Measurements from ENCODE around the gene TMEM120A.

Gene TMEM120A

DNA sequence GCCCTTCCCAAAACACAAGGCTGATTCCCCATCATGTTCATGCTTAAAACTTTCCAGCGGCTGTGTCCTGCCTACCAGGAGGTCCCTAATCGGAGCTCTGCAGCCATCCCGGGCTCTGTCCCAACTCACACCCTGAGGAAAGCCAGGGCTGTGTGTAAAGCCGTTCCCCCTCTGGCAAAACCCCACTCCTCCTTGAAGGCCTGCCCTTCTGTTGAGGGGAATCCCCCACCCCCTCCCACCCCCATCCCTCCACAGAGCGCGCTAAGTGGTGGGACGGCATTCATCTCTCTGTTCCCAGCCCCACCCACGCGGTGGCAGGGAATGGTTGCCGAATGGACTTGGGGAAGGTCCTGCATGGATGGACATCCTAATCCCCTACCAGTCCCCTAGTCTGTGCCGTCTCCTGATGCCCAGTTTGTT, 667 bp upstream of the TMEM120A start:
- DNase-seq (ENCODE audit: low read depth): no peak
- TF ChIP-seq, protein P1, sequence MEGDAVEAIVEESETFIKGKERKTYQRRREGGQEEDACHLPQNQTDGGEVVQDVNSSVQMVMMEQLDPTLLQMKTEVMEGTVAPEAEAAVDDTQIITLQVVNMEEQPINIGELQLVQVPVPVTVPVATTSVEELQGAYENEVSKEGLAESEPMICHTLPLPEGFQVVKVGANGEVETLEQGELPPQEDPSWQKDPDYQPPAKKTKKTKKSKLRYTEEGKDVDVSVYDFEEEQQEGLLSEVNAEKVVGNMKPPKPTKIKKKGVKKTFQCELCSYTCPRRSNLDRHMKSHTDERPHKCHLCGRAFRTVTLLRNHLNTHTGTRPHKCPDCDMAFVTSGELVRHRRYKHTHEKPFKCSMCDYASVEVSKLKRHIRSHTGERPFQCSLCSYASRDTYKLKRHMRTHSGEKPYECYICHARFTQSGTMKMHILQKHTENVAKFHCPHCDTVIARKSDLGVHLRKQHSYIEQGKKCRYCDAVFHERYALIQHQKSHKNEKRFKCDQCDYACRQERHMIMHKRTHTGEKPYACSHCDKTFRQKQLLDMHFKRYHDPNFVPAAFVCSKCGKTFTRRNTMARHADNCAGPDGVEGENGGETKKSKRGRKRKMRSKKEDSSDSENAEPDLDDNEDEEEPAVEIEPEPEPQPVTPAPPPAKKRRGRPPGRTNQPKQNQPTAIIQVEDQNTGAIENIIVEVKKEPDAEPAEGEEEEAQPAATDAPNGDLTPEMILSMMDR (IDR thresholded peaks at IDR 0.05; ENCODE audit: low read depth, low read length, missing control alignments): no peak
- in situ Hi-C loops (cut with HindIII; ENCODE audit: low sequenced_read_pairs): no loop called here

DNA sequence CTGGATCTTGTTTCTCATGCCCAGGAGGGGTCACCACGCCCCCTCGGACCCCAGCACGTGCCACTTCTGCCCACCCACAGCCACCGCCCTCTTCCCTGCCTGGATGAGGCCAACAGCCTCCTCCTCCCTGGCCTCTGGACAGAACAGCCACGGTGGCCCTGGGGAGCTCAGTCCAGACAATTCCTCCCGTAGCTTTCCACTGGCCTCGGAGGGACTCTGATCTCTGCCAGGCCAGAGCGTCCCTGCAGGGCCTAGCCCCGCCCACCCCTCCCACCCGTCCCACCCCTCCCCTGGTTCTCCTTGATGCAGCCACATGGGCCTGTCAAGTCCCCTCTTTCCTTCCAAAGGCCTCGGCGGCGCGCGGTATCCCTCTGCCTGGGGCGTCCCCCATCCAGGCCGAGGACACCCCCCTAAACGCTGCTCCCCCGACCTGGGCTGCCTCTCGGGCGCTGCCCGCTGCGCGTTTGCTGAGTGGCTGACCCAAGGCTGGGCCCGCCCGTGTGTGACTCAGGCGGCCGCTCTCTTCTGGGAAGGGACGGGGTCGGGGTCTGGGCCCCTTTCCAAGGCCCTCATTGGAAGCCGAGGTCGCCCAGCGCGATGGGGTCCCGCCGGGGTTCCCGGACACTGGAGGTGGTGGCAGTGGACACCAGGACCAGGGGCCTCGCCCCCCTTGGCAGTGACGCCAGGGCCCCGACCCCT, 557 bp downstream of the TMEM120A start:
- in situ Hi-C loops (cut with HindIII; ENCODE audit: low sequenced_read_pairs): no loop called here
- TF ChIP-seq, protein P1 (IDR thresholded peaks at IDR 0.05; ENCODE audit: low read depth, low read length, missing control alignments): no peak
- peak overlapping the region; percentile 68 for H3K4me3 ChIP-seq (ENCODE audit: low read depth, low read length)
- peak; percentile 26 for DNase-seq (ENCODE audit: low read depth)

More for the DNA sequence above, 667 bp upstream of the TMEM120A start:
- peak overlapping the region; percentile 68 for H3K4me3 ChIP-seq (ENCODE audit: low read depth, low read length)

DNA sequence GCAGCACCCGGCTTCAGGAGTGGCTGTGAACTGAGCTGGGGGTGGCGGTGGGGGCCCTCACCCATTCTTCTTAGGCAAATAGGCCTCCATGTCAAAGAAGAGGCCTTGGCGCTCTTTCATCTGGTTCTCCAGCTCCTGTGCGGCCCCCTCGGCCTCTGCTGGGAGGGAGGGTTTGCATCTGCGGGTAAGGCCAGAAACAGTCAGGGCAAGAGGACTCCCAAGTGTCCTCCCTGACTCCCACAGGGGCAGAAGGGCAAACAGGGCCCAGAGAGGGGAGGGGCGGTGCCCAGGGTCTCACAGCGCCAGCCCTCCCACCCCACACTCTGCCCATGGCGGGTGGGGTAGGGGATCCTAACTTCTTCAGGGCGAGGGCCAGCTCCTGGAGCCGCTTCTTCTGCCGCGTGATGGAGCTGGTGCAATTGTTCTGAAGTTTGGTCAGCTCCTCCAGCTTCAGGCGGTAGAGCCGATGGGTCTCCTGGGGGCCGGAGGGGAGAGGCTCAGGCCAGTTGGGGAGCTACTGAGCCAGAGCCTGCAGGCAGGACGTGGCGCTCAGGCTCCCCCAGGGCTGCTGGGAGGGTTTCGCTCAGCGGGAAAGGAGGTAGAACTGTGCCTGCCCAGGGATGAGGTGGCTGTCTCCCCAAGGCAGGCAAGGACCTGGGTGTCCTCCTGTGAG, 2.2 kb downstream of the TMEM120A start:
- H3K4me3 ChIP-seq (ENCODE audit: low read depth, low read length): no peak overlapping the region
- in situ Hi-C loops (cut with HindIII; ENCODE audit: low sequenced_read_pairs): no loop called here
- TF ChIP-seq, protein P1 (IDR thresholded peaks at IDR 0.05; ENCODE audit: low read depth, low read length, missing control alignments): no peak
- no peak for DNase-seq (ENCODE audit: low read depth)

DNA sequence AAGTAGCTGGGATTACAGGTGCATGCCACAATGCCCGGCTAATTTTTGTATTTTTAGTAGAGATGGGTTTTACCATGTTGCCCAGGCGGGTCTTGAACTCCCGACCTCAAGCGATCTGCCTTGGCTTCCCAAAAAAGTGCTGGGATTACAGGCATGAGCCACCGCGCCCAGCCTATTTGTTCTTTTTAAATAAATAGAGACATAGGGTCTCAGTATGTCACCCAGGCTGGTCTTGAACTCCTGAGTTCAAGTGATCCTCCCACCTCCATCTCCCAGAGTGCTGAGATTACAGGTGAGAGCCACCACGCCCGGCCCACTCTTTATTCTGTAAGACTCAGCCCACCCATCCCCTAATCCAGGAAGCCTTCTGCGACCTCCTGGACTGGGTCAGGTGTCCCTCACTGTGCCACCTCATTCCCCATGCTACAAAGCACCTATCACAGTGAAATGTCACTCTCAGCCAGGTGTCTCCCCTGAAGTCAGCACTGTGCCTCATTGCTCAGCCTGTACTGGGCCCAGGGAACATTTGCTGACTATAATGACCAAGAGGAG, 2.8 kb downstream of the TMEM120A start:
- DNase-seq (ENCODE audit: low read depth): no peak
- TF ChIP-seq, protein P1 (IDR thresholded peaks at IDR 0.05; ENCODE audit: low read depth, low read length, missing control alignments): no peak
- in situ Hi-C loops (cut with HindIII; ENCODE audit: low sequenced_read_pairs): no loop called here
- H3K4me3 ChIP-seq (ENCODE audit: low read depth, low read length): no peak overlapping the region

DNA sequence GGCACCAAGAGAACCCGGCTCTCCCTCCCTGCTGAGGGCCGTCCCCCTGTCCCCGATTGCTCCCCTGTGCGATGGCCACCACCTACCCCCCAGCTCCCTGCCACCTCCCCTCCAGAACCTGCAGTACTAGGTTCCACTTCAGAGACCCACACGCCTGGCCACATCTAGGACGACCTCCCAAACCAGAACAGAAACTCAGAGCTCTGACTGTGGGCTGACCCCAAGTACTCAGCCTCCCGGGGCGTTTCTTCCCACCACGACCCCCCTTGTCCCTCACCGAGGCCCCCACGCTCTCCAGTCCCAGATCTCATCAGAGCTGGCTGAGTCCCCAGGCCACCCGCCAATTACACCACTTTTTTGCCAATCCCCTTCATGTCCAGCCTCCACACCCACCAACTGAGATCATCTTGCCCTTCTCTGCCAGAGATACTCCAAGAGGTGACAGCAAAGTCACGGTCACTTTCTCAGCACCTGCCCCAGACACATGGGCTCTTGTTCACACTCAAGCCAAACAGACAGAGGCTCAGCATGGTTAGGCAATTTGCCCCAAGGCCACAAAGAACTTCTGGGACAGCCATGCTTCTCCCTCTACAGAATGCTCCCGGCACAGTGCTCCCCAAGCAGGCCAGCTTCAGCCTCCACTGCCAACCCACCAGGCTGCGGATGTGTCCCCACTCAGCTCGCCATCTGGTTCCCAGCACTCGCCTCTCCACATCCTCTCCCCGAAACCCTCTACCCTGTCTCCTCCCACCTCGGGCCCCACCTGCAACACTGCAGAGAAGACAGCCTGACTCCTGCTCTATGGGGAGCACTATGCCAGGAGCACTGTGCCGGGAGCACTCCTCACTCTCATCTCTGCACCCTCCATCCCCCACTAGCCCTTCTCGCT, 4.7 kb downstream of the TMEM120A start:
- in situ Hi-C loops (cut with HindIII; ENCODE audit: low sequenced_read_pairs): no loop called here
- TF ChIP-seq, protein P1 (IDR thresholded peaks at IDR 0.05; ENCODE audit: low read depth, low read length, missing control alignments): no peak
- no peak overlapping the region for H3K4me3 ChIP-seq (ENCODE audit: low read depth, low read length)
- DNase-seq (ENCODE audit: low read depth): no peak
